OCI-LY7 (cell line): ENCODE measurements around the gene AAGAB. TPM values are rescaled to one million over a fixed set of nuclear protein-coding genes. Genes with fewer than 3 reads are reported as not detected.

Source experiments
- BruUV-seq: library from RNA; stranded (reverse); fragments of 400-500 nt; replicated peaks from 2 replicates; lab custom pipeline; 2021; lab: Mats Ljungman, UMichigan
- CTCF ChIA-PET: fragments of 300-600 bp; sonication (Branson Sonifier 250); formaldehyde crosslinking; loops from one replicate; lab custom pipeline; 2022; ENCODE audit warnings: antibody characterized with exemption; ENCODE audit not compliant: unreplicated experiment; lab: Charles Lee
- POLR2A ChIA-PET: fragments of 300-600 bp; sonication (Branson Sonifier 250); formaldehyde crosslinking; loops from one replicate; lab custom pipeline; 2022; ENCODE audit warnings: antibody characterized with exemption; lab: Charles Lee
- DNase-seq: peaks from one replicate; pipeline ENCODE4 v3.0.0-alpha.2; 2015; ENCODE audit warnings: low spot score
- H2AFZ ChIP-seq: fragments of 200-600 bp; sonication (generic), shearing (Covaris generic); 2 replicates; pipeline ENCODE4 v1.6.1; 2014; ENCODE audit warnings: mild to moderate bottlenecking, antibody characterized with exemption, low read length, moderate library complexity
- H3K27ac ChIP-seq: fragments of 200-600 bp; sonication (generic); 2 replicates; pipeline ENCODE4 v1.5.1; 2014; ENCODE audit warnings: mixed run types, low read depth, mild to moderate bottlenecking, moderate library complexity, low read length, inconsistent platforms; ENCODE audit not compliant: poor library complexity, severe bottlenecking
- H3K36me3 ChIP-seq: fragments of 200-600 bp; sonication (generic); 2 replicates; pipeline ENCODE4 v1.6.1; 2014; ENCODE audit warnings: mild to moderate bottlenecking, antibody characterized with exemption, low read length, moderate library complexity, mixed read lengths; ENCODE audit not compliant: insufficient read depth
- H3K4me1 ChIP-seq: fragments of 200-600 bp; sonication (generic); 2 replicates; pipeline ENCODE4 v1.5.1; 2014; ENCODE audit warnings: mild to moderate bottlenecking, low read length; ENCODE audit not compliant: insufficient read depth, poor library complexity, severe bottlenecking
- H3K4me2 ChIP-seq: fragments of 200-600 bp; sonication (generic); 2 replicates; pipeline ENCODE4 v1.6.1; 2014; ENCODE audit warnings: mild to moderate bottlenecking, low read length
- H3K4me3 ChIP-seq: fragments of 200-600 bp; sonication (generic); 2 replicates; pipeline ENCODE4 v1.5.1; 2014; ENCODE audit warnings: mild to moderate bottlenecking, low read depth, low read length; ENCODE audit not compliant: poor library complexity, severe bottlenecking
- H3K79me2 ChIP-seq: fragments of 200-600 bp; sonication (generic); 2 replicates; pipeline ENCODE4 v1.6.1; 2016; ENCODE audit warnings: low read depth, mild to moderate bottlenecking, low read length, moderate library complexity, mixed read lengths; ENCODE audit not compliant: insufficient read depth
- H3K9me2 ChIP-seq: fragments of 200-600 bp; sonication (generic); 2 replicates; pipeline ENCODE4 v1.6.1; 2016; ENCODE audit warnings: mild to moderate bottlenecking, low read length, mixed read lengths; ENCODE audit not compliant: insufficient read depth
- H3K9me3 ChIP-seq: fragments of 200-600 bp; sonication (generic); 2 replicates; pipeline ENCODE4 v1.6.1; 2014; ENCODE audit warnings: mild to moderate bottlenecking, mixed run types, low read length, mixed read lengths
- H4K20me1 ChIP-seq: fragments of 200-600 bp; sonication (generic); 2 replicates; pipeline ENCODE4 v1.6.1; 2014; ENCODE audit warnings: mild to moderate bottlenecking, antibody characterized with exemption, low read length, moderate library complexity, mixed read lengths; ENCODE audit not compliant: insufficient read depth
- EZH2phosphoT487 ChIP-seq: fragments of 200-600 bp; sonication (generic); IDR thresholded peaks from 2 replicates; pipeline ENCODE4 v1.6.1; 2018; ENCODE audit warnings: low read depth, borderline replicate concordance, mild to moderate bottlenecking, mixed run types, antibody characterized with exemption, low read length, moderate library complexity, mixed read lengths
- intact Hi-C: fragments of 100-400 bp; cut with micrococcal nuclease; formaldehyde crosslinking; loops from one replicate; pipeline ENCODE4 v1.10.0; 2022; ENCODE audit not compliant: unreplicated experiment
- total RNA-seq, 2 experiments: library from RNA; depleted of rRNA in 1 of 2; stranded (reverse); fragments of >200 nt in 1 of 2; shearing (Covaris generic) in 1 of 2; gene quantifications; 2 replicates each; pipeline ENCODE4 v1.2.3, GENCODE V29; 2014 to 2022
- TF ChIP-seq, protein P1 (sequence below): fragments of 200-600 bp; sonication (generic); conservative IDR thresholded peaks from 2 replicates; pipeline ENCODE4 v1.5.1; 2014; ENCODE audit warnings: mild to moderate bottlenecking, antibody characterized with exemption, low read length, moderate library complexity, mixed read lengths

The AAGAB gene
- total RNA-seq, 2 experiments from 2014 or later = 31.0 to 39.9 TPM

- Histone ChIP-seq H2AFZ (no peak overlapping the region), H4K20me1 (no peaks in the 10 kb centered on the region), H3K9me3 (no peaks in the 10 kb centered on the region), H3K4me2 (no peak overlapping the region), H3K4me3 (no peak overlapping the region), H3K4me1 (peaks cover under 1% of the 10 kb centered on the region), H3K9me2 (no peaks in the 10 kb centered on the region), H3K27ac (no peak overlapping the region), H3K36me3 (peaks cover 47% of the 10 kb centered on the region; the same call in 1 of the 2 replicates), H3K79me2 (no peaks in the 10 kb centered on the region)
- no peak for DNase-seq
- no TSS peak for BruUV-seq
- CTCF ChIA-PET = no interaction called here
- POLR2A ChIA-PET = no interaction called here
- TF ChIP-seq EZH2phosphoT487 = no peak
- TF ChIP-seq, protein P1, sequence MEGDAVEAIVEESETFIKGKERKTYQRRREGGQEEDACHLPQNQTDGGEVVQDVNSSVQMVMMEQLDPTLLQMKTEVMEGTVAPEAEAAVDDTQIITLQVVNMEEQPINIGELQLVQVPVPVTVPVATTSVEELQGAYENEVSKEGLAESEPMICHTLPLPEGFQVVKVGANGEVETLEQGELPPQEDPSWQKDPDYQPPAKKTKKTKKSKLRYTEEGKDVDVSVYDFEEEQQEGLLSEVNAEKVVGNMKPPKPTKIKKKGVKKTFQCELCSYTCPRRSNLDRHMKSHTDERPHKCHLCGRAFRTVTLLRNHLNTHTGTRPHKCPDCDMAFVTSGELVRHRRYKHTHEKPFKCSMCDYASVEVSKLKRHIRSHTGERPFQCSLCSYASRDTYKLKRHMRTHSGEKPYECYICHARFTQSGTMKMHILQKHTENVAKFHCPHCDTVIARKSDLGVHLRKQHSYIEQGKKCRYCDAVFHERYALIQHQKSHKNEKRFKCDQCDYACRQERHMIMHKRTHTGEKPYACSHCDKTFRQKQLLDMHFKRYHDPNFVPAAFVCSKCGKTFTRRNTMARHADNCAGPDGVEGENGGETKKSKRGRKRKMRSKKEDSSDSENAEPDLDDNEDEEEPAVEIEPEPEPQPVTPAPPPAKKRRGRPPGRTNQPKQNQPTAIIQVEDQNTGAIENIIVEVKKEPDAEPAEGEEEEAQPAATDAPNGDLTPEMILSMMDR = no peak
- intact Hi-C loops = no loop called here
Measured at GRCh38 chr15:67180035-67180434, 74.4 kb downstream of the AAGAB start.

- BruUV-seq = no TSS peak
- Histone ChIP-seq H3K27ac (no peak overlapping the region), H3K36me3 (peaks cover 46% of the 10 kb centered on the region; the same call in 1 of the 2 replicates), H3K79me2 (no peaks in the 10 kb centered on the region), H3K4me3 (no peak overlapping the region), H3K9me2 (no peaks in the 10 kb centered on the region), H3K4me2 (no peak overlapping the region), H3K4me1 (peaks cover 6% of the 10 kb centered on the region), H2AFZ (no peak overlapping the region), H4K20me1 (no peaks in the 10 kb centered on the region), H3K9me3 (no peaks in the 10 kb centered on the region)
- intact Hi-C loops = loop anchor here (5.0 kb wide), 1 partner anchor 232 kb away; no protein-coding TSS in a partner anchor
- ChIA-PET POLR2A (no interaction called here), CTCF (no interaction called here)
- TF ChIP-seq, protein P1 = no peak
- no peak for TF ChIP-seq EZH2phosphoT487
- no peak for DNase-seq
Measured at GRCh38 chr15:67179411-67179995, 75.0 kb downstream of the AAGAB start.

DNA sequence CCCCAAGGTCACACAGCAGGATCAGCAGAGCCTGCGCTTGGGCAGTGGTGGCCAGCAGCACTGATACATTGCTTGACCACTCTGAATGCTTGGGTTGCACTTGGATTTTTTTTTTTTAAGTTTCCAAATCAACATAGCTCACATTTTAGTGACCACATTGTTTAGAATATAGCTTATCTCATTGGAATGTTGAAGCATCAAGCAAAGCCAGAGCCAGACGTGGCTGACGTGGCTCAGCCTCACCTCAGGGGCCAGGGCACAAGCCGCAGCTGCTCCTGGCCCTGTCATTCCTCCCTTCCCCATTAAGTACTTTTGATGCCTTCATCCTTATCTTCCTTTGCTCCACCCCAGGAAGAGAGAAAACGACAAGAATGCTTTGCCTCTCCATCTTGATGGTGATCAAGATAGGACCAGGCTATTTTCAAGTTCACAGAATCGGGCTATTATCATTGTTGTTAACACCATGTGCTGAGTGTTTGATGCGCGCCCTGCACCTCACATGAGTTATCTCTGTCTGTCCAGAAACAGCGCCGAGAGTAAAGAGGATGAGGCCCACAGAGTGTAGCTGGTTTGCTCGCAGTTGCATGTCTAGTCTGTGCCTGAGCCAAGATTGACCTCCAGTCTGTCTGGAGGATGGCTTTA is 75.8 kb downstream of the AAGAB start:
- no peaks in the 10 kb centered on the region for H3K9me3 ChIP-seq
- H3K4me1 ChIP-seq = peaks cover 14% of the 10 kb centered on the region
- H2AFZ ChIP-seq = no peak overlapping the region
- ChIA-PET POLR2A (no interaction called here), CTCF (no interaction called here)
- H4K20me1 ChIP-seq = no peaks in the 10 kb centered on the region
- H3K4me2 ChIP-seq = no peak overlapping the region
- H3K79me2 ChIP-seq = no peaks in the 10 kb centered on the region
- no peaks in the 10 kb centered on the region for H3K9me2 ChIP-seq
- no peak overlapping the region for H3K4me3 ChIP-seq
- TF ChIP-seq EZH2phosphoT487 = no peak
- TF ChIP-seq, protein P1 = no peak
- peaks cover 50% of the 10 kb centered on the region; the same call in 1 of the 2 replicates for H3K36me3 ChIP-seq
- BruUV-seq = no TSS peak
- no peak for DNase-seq
- intact Hi-C loops = loop anchor here (5.0 kb wide), 1 partner anchor 231 kb away; no protein-coding TSS in a partner anchor
- H3K27ac ChIP-seq = no peak overlapping the region
